Lower lobe of right lung (tissue), 2 donors: Measurements from ENCODE around the gene PSD4. TPM values are rescaled to one million over a fixed set of nuclear protein-coding genes. Genes with fewer than 3 reads are reported as not detected.
A peak's percentile ranks its signal among the peaks of the same experiment; 100 is the strongest.

ENCODE experiments used
- ATAC-seq, 2 donors: fragments of 200-7000 bp; cut with Tn5 transposase; one replicate each; pipeline ENCODE4 v1.9.1; 2020 to 2022; ENCODE audit warnings: mild to moderate bottlenecking in 2 of 2, moderate library complexity in 2 of 2
- DNase-seq: peaks from one replicate; pipeline ENCODE4 v3.0.0-alpha.2; 2020
- H3K27ac ChIP-seq: fragments of 200-600 bp; one replicate; pipeline ENCODE4 v1.8.0; 2022
- H3K27me3 ChIP-seq: fragments of 200-600 bp; one replicate; pipeline ENCODE4 v1.8.0; 2022; ENCODE audit warnings: low read depth
- H3K36me3 ChIP-seq: fragments of 200-600 bp; one replicate; pipeline ENCODE4 v1.8.0; 2022; ENCODE audit warnings: mild to moderate bottlenecking
- H3K4me1 ChIP-seq: fragments of 200-600 bp; one replicate; pipeline ENCODE4 v1.8.0; 2022
- H3K4me3 ChIP-seq: fragments of 200-600 bp; one replicate; pipeline ENCODE4 v1.8.0; 2022; ENCODE audit warnings: mild to moderate bottlenecking
- H3K9me3 ChIP-seq: fragments of 200-600 bp; one replicate; pipeline ENCODE4 v1.8.0; 2022
- intact Hi-C: fragments of 100-400 bp; cut with DNase I; formaldehyde crosslinking; loops from one replicate; pipeline ENCODE4 v1.11.0; 2022
- long read RNA-seq: library from polyadenylated mRNA; unstranded; transcript quantifications from one replicate; pipeline ENCODE4 v2.0.0, GENCODE V29; 2021
- total RNA-seq: library from RNA; stranded (reverse); fragmentation: NEBNext Ultra II Directional; extraction: Animal tissue kit (Norgen Biotek cat#: 25700); gene quantifications from one replicate; pipeline ENCODE4 v1.2.1, GENCODE V29; 2021
- TF ChIP-seq, protein P1 (sequence below): fragments of 200-600 bp; IDR thresholded peaks from one replicate; pipeline ENCODE4 v1.8.0; 2022; ENCODE audit warnings: antibody characterized with exemption, mild to moderate bottlenecking
- donor health status: DM: no; HTN: yes; CAD: no; lungs with severe emphysema.

PSD4 gene
- total RNA-seq: 43.2 TPM
- long read RNA-seq, full-length matches to known transcripts: 4 of 26 reads
- long read RNA-seq, partial matches to known transcripts: 2 of 26 reads
- long read RNA-seq, other reads (novel, unspliced or antisense): 20 of 26 reads

DNA sequence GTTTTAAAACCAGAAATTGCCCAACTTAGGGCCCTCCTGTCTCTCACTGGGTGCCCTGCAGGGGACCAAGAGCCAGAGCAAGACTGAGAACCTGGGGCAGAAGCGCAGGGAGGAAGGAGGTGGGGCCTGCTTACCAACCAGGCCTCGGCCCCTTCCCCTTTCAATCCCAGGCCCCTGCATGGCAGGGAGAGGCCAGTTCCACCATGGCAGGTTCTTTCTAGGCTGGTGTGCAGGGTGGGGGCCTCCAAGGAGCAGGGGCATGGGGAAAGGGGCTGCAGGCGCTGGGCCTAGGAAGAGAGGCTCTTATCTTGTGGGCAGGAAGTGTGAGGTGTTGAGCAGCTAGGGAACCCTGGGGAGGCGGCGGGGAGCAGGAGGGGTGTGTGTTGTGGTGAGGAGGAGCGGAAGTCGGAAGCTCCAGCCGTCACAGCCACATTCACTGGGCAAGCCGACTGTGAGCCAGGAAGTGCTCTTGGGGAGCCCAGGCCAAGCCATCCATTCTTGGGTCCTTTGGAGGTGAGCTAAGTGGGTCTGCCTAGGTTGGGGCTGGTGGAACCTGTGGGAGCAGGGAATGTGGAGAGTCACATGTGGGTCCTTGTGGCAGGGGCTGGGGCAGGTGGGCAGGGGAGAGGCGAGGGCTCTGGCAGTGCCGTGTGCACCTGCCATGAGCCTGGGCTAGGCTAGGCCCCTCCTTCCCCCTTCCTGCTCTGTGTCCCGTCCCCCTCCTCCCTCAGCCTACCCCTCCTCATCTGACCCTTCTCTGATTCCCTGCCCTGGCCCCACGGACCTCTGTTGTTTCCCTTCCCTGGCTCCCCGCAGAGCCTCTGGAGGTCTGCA, at the start of gene PSD4:
PSD4 (plus strand) TSS at position 430 of the 834 bp plus-strand sequence. CDS start 8,486 bp downstream, outside the sequence.
- intact Hi-C loops: no loop called here
- H3K27ac ChIP-seq: peak within 1 kb of the TSS; percentile 76
- H3K27me3 ChIP-seq: no peaks in the 10 kb centered on the region
- ATAC-seq (peak; percentile 89), DNase-seq (peak; percentile 88)
- no peaks in the 10 kb centered on the region for H3K9me3 ChIP-seq
- H3K36me3 ChIP-seq: no peaks in the 10 kb centered on the region
- H3K4me1 ChIP-seq: peaks cover 37% of the 10 kb centered on the region
- H3K4me3 ChIP-seq: peak within 1 kb of the TSS; percentile 51
- TF ChIP-seq, protein P1, sequence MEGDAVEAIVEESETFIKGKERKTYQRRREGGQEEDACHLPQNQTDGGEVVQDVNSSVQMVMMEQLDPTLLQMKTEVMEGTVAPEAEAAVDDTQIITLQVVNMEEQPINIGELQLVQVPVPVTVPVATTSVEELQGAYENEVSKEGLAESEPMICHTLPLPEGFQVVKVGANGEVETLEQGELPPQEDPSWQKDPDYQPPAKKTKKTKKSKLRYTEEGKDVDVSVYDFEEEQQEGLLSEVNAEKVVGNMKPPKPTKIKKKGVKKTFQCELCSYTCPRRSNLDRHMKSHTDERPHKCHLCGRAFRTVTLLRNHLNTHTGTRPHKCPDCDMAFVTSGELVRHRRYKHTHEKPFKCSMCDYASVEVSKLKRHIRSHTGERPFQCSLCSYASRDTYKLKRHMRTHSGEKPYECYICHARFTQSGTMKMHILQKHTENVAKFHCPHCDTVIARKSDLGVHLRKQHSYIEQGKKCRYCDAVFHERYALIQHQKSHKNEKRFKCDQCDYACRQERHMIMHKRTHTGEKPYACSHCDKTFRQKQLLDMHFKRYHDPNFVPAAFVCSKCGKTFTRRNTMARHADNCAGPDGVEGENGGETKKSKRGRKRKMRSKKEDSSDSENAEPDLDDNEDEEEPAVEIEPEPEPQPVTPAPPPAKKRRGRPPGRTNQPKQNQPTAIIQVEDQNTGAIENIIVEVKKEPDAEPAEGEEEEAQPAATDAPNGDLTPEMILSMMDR: no peak

DNA sequence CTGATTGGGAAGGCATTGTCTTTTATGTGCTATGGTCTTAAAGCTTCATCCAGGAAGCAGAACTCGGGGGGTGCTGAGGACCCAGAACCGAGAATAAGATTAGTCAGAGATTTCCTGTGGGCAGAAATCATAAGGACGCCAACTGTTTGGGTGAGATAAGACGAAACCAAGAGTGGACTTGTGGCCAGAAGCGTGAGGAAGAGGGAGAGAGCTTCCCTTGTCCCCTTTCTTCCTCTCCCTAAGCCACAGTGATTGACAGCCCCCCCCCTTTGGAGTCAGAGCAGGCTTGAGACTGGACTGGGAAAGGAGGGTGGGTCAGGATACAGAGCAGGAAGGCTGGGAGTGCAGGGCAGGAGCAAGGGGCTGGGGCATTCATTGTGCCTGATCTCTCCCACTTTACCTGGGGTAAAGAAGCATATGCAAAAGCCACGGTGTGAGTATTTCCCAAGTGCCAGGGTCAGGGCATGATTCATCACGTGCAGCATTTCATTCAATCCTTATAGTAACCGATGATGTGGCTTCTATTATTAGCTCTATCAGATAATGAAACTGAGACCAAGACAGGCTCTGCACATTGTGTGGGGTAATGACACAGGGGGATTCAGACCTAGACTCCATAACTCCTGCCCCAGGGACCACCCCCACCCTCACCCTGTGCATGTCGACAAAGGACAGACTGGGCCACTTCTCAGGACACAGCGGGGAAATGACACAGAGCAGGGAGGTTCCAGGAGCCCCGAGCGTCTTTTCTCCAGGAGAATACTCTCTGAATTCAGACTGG, 49.4 kb upstream of the PSD4 start:
- ATAC-seq (peak; percentile 38 to 48), DNase-seq (no peak)
- peaks cover 9% of the 10 kb centered on the region for H3K4me1 ChIP-seq
- no peaks in the 10 kb centered on the region for H3K36me3 ChIP-seq
- H3K27ac ChIP-seq: no peak overlapping the region
- no peaks in the 10 kb centered on the region for H3K27me3 ChIP-seq
- intact Hi-C loops: no loop called here
- no peak overlapping the region for H3K4me3 ChIP-seq
- TF ChIP-seq, protein P1: no peak
- no peaks in the 10 kb centered on the region for H3K9me3 ChIP-seq

DNA sequence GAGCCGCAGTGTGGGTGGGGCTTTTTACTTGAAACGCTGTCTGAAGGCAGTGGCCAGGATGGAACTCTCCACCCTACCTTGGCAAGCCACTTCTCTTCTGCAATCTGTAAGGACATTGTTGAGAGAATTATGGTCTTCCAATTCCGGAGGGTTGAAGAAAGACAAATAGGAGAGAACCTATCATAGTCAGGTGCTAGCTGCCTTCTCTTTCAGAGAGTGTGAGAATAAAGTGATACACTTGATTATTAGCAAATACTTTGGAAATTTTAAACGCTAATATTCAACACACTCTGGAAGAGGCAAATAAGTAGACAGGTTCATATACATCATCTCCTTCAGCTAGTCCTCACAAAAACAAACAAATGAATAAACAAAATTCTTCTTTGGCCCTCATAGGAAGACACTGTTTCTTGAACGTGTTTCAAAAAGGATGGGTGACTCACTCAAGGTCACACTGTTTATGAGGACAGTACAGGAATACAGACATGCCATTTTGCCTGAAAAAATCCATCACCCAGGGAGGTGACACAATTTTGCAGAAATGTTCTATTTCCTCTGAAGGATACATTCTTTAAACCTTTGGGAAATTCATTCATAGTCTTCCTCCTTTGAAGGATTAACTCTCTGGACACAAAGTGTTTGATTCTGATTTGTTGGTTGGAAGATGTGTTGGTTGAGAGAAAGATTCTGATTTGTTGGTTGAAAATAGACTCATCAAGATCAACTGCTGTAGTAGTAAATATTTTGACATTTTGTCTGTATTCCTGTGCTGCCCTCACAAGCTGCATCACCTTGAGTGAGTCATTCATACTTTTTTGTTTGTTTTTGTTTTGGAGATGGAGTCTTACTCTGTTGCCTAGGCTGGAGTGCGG, 48.6 kb upstream of the PSD4 start:
- Histone ChIP-seq H3K9me3 (no peaks in the 10 kb centered on the region), H3K4me3 (no peak overlapping the region), H3K27me3 (no peaks in the 10 kb centered on the region), H3K27ac (no peak overlapping the region), H3K36me3 (no peaks in the 10 kb centered on the region), H3K4me1 (peaks cover 9% of the 10 kb centered on the region)
- ATAC-seq (no peak), DNase-seq (no peak)
- intact Hi-C loops: no loop called here
- TF ChIP-seq, protein P1: no peak

DNA sequence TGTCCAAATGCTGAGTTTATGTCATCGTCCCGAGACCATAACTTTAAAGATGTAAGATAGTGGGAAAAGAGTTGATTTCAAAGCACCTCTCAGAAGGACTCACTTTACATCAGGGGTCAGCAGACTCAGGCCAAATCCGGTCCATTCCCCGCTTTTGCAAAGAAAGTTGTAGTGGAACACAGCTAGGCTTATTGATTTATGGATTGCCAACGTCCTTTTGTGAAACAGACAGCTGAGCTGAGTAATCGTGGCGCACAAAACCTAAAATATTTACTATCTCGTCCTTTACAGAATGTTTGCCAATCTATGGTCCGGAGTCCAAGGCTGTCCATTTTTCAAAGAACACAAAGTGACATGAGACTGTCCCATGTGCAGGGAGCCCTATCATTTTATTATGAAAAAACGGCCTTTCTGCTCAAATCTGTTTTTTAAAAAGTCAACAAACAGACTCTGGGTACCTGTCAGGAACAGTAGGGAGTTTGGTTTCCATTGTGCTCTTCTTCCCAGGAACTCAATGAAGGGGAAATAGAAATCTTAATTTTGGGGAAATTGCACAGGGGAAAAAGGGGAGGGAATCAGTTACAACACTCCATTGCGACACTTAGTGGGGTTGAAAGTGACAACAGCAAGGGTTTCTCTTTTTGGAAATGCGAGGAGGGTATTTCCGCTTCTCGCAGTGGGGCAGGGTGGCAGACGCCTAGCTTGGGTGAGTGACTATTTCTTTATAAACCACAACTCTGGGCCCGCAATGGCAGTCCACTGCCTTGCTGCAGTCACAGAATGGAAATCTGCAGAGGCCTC, 46.7 kb upstream of the PSD4 start, which contains the start of gene IL1RN:
IL1RN (plus strand) TSS at position 754 of the 801 bp plus-strand sequence; CDS start at position 781, 27 bp downstream.
- TF ChIP-seq, protein P1: no peak
- peak within 1 kb of the TSS; percentile 45 for H3K4me3 ChIP-seq
- peaks cover 9% of the 10 kb centered on the region for H3K4me1 ChIP-seq
- intact Hi-C loops: no loop called here
- no peaks in the 10 kb centered on the region for H3K9me3 ChIP-seq
- ATAC-seq (peak; percentile 66 to 71), DNase-seq (peak; percentile 73)
- peak within 1 kb of the TSS; percentile 72 for H3K27ac ChIP-seq
- H3K27me3 ChIP-seq: no peaks in the 10 kb centered on the region
- no peaks in the 10 kb centered on the region for H3K36me3 ChIP-seq
